Activated CD4-positive, alpha-beta memory T cell treated with anti-CD3 and anti-CD28 coated beads, Interleukin-2, amount 10 ng/mL, durations not matched to agents 7 days and 5 days (primary cell): Measurements from ENCODE around the gene KRTAP23-1. TPM values are rescaled to one million over a fixed set of nuclear protein-coding genes. Genes with fewer than 3 reads are reported as not detected.

ENCODE experiments used
- CTCF ChIA-PET: fragments of 350-600 bp; sonication (Branson Sonifier 250); formaldehyde crosslinking; loops from one replicate; lab custom pipeline; 2021; ENCODE audit warnings: antibody characterized with exemption, inconsistent platforms; lab: Charles Lee
- POLR2A ChIA-PET: fragments of 350-600 bp; sonication (Branson Sonifier 250); formaldehyde crosslinking; loops from one replicate; lab custom pipeline; 2021; ENCODE audit warnings: antibody characterized with exemption; lab: Charles Lee
- DNase-seq: peaks from one replicate; pipeline ENCODE4 v3.0.0-alpha.2; 2020
- H3K27ac Mint-ChIP-seq: one replicate; pipeline ENCODE4 v1.8.0; 2021; ENCODE audit warnings: mild to moderate bottlenecking, mixed read lengths
- H3K27me3 Mint-ChIP-seq: one replicate; pipeline ENCODE4 v1.8.0; 2021; ENCODE audit warnings: mixed read lengths
- H3K36me3 Mint-ChIP-seq: one replicate; pipeline ENCODE4 v1.8.0; 2021; ENCODE audit warnings: low read depth, mixed read lengths
- H3K4me1 Mint-ChIP-seq: one replicate; pipeline ENCODE4 v1.8.0; 2021; ENCODE audit warnings: mixed read lengths
- H3K4me3 Mint-ChIP-seq: one replicate; pipeline ENCODE4 v1.8.0; 2021; ENCODE audit warnings: mild to moderate bottlenecking, mixed read lengths
- H3K9me3 Mint-ChIP-seq: one replicate; pipeline ENCODE4 v1.8.0; 2021; ENCODE audit warnings: mixed read lengths
- total RNA-seq, 2 experiments: library from RNA; stranded (reverse); gene quantifications; one replicate each; pipeline ENCODE4 v1.2.3, GENCODE V29; 2021

Gene KRTAP23-1
- total RNA-seq, 2 experiments from 2014 or later = not detected

- ChIA-PET POLR2A (no interaction called here), CTCF (no interaction called here)
- Mint-ChIP-seq H3K4me3 (no peak within 1 kb of the TSS), H3K36me3 (no peaks in the 10 kb centered on the region), H3K4me1 (no peaks in the 10 kb centered on the region), H3K27ac (no peak within 1 kb of the TSS), H3K9me3 (no peaks in the 10 kb centered on the region), H3K27me3 (no peaks in the 10 kb centered on the region)
- no peak for DNase-seq
These were observed 11.1 kb downstream of the KRTAP23-1 start, which contains the start of gene KRTAP27-1 for GRCh38 chr21:30337276-30337744. KRTAP27-1 (minus strand) TSS chr21:30337694; CDS start chr21:30337668, 26 bp downstream.

GRCh38 chr21:30336596-30336995 is 11.8 kb downstream of the KRTAP23-1 start:
- DNase-seq = no peak
- POLR2A ChIA-PET = no interaction called here
- Mint-ChIP-seq H3K4me3 (no peak overlapping the region), H3K9me3 (no peaks in the 10 kb centered on the region), H3K27me3 (no peaks in the 10 kb centered on the region), H3K4me1 (no peaks in the 10 kb centered on the region), H3K36me3 (no peaks in the 10 kb centered on the region), H3K27ac (no peak overlapping the region)
- CTCF ChIA-PET = no interaction called here

GRCh38 chr21:30333736-30334135 is 14.7 kb downstream of the KRTAP23-1 start:
- no peak for DNase-seq
- Mint-ChIP-seq H3K9me3 (no peaks in the 10 kb centered on the region), H3K4me3 (no peak overlapping the region), H3K27ac (no peak overlapping the region), H3K36me3 (no peaks in the 10 kb centered on the region), H3K27me3 (no peaks in the 10 kb centered on the region), H3K4me1 (no peaks in the 10 kb centered on the region)
- ChIA-PET POLR2A (no interaction called here), CTCF (no interaction called here)

- Mint-ChIP-seq H3K4me3 (no peak overlapping the region), H3K27ac (no peak overlapping the region), H3K9me3 (no peaks in the 10 kb centered on the region), H3K36me3 (no peaks in the 10 kb centered on the region), H3K4me1 (no peaks in the 10 kb centered on the region), H3K27me3 (no peaks in the 10 kb centered on the region)
- DNase-seq = no peak
- POLR2A ChIA-PET = no interaction called here
- CTCF ChIA-PET = no interaction called here
These were observed 15.7 kb downstream of the KRTAP23-1 start for GRCh38 chr21:30332681-30333080.

- no peaks in the 10 kb centered on the region for H3K27me3 Mint-ChIP-seq
- DNase-seq = no peak
- H3K27ac Mint-ChIP-seq = no peak overlapping the region
- H3K36me3 Mint-ChIP-seq = no peaks in the 10 kb centered on the region
- H3K4me3 Mint-ChIP-seq = no peak overlapping the region
- POLR2A ChIA-PET = no interaction called here
- H3K9me3 Mint-ChIP-seq = peaks cover 6% of the 10 kb centered on the region
- CTCF ChIA-PET = no interaction called here
- no peaks in the 10 kb centered on the region for H3K4me1 Mint-ChIP-seq
These were observed 19.1 kb downstream of the KRTAP23-1 start for GRCh38 chr21:30329203-30329875.

GRCh38 chr21:30326390-30326789 is 22.0 kb downstream of the KRTAP23-1 start:
- Mint-ChIP-seq H3K9me3 (peaks cover 6% of the 10 kb centered on the region), H3K4me1 (no peaks in the 10 kb centered on the region), H3K4me3 (no peak overlapping the region), H3K27me3 (no peaks in the 10 kb centered on the region), H3K36me3 (no peaks in the 10 kb centered on the region), H3K27ac (no peak overlapping the region)
- POLR2A ChIA-PET = no interaction called here
- no peak for DNase-seq
- CTCF ChIA-PET = no interaction called here

- Mint-ChIP-seq H3K4me3 (no peak within 1 kb of the TSS), H3K27me3 (no peaks in the 10 kb centered on the region), H3K9me3 (peaks cover 3% of the 10 kb centered on the region), H3K4me1 (no peaks in the 10 kb centered on the region), H3K27ac (no peak within 1 kb of the TSS), H3K36me3 (no peaks in the 10 kb centered on the region)
- ChIA-PET CTCF (no interaction called here), POLR2A (no interaction called here)
- DNase-seq = no peak
These were observed 28.2 kb downstream of the KRTAP23-1 start, which contains the start of gene KRTAP26-1 for GRCh38 chr21:30320215-30320614. KRTAP26-1 (minus strand) TSS chr21:30320315; CDS start chr21:30320035, 280 bp downstream.

- Mint-ChIP-seq H3K36me3 (no peaks in the 10 kb centered on the region), H3K27me3 (no peaks in the 10 kb centered on the region), H3K9me3 (peaks cover 3% of the 10 kb centered on the region), H3K27ac (no peak overlapping the region), H3K4me3 (no peak overlapping the region), H3K4me1 (no peaks in the 10 kb centered on the region)
- POLR2A ChIA-PET = no interaction called here
- DNase-seq = no peak
- CTCF ChIA-PET = no interaction called here
These were observed 32.7 kb downstream of the KRTAP23-1 start for GRCh38 chr21:30315701-30316100.

GRCh38 chr21:30306884-30307283 is 41.5 kb downstream of the KRTAP23-1 start:
- ChIA-PET CTCF (no interaction called here), POLR2A (no interaction called here)
- H3K9me3 Mint-ChIP-seq = no peaks in the 10 kb centered on the region
- no peaks in the 10 kb centered on the region for H3K36me3 Mint-ChIP-seq
- DNase-seq = no peak
- no peaks in the 10 kb centered on the region for H3K4me1 Mint-ChIP-seq
- no peaks in the 10 kb centered on the region for H3K27me3 Mint-ChIP-seq
- no peak overlapping the region for H3K4me3 Mint-ChIP-seq
- H3K27ac Mint-ChIP-seq = no peak overlapping the region

- ChIA-PET CTCF (no interaction called here), POLR2A (no interaction called here)
- H3K27ac Mint-ChIP-seq = no peak overlapping the region
- H3K4me1 Mint-ChIP-seq = no peaks in the 10 kb centered on the region
- no peaks in the 10 kb centered on the region for H3K27me3 Mint-ChIP-seq
- H3K4me3 Mint-ChIP-seq = no peak overlapping the region
- no peak for DNase-seq
- H3K36me3 Mint-ChIP-seq = no peaks in the 10 kb centered on the region
- H3K9me3 Mint-ChIP-seq = peaks cover 2% of the 10 kb centered on the region
These were observed 43.3 kb downstream of the KRTAP23-1 start for GRCh38 chr21:30305136-30305535.

Other genes starting within 250 kb of the KRTAP23-1 start
- not detected for gene CLDN17, start 181.8 kb downstream of the KRTAP23-1 start, total RNA-seq
- gene CLDN8, start 132.5 kb downstream of the KRTAP23-1 start, total RNA-seq = not detected
- gene KRTAP24-1, start 65.7 kb downstream of the KRTAP23-1 start, total RNA-seq = not detected
- not detected for gene KRTAP25-1, start 59.1 kb downstream of the KRTAP23-1 start, total RNA-seq
- not detected for gene KRTAP26-1, start 28.3 kb downstream of the KRTAP23-1 start, total RNA-seq
- not detected for gene KRTAP27-1, start 10.9 kb downstream of the KRTAP23-1 start, total RNA-seq
- not detected for gene KRTAP13-2, start 23.7 kb upstream of the KRTAP23-1 start, total RNA-seq
- gene KRTAP13-1, start 47.4 kb upstream of the KRTAP23-1 start, total RNA-seq = not detected
- not detected for gene KRTAP13-3, start 77.3 kb upstream of the KRTAP23-1 start, total RNA-seq
- gene KRTAP13-4, start 81.6 kb upstream of the KRTAP23-1 start, total RNA-seq = not detected
- gene KRTAP15-1, start 91.7 kb upstream of the KRTAP23-1 start, total RNA-seq = not detected
- gene KRTAP19-1, start 131.8 kb upstream of the KRTAP23-1 start, total RNA-seq = not detected
- not detected for gene KRTAP19-2, start 138.8 kb upstream of the KRTAP23-1 start, total RNA-seq
- not detected for gene KRTAP19-3, start 143.4 kb upstream of the KRTAP23-1 start, total RNA-seq
- gene KRTAP19-4, start 148.6 kb upstream of the KRTAP23-1 start, total RNA-seq = not detected
- gene KRTAP19-5, start 153.5 kb upstream of the KRTAP23-1 start, total RNA-seq = not detected
- not detected for gene KRTAP19-6, start 193.3 kb upstream of the KRTAP23-1 start, total RNA-seq
- not detected for gene KRTAP19-7, start 212.7 kb upstream of the KRTAP23-1 start, total RNA-seq
- gene KRTAP22-2, start 241.8 kb upstream of the KRTAP23-1 start, total RNA-seq = not detected
- gene KRTAP6-3, start 243.8 kb upstream of the KRTAP23-1 start, total RNA-seq = not detected